PC-3 (cell line): ENCODE measurements around the gene DLG2.

ENCODE experiments used
- CTCF ChIP-seq: fragments of 300-600 bp; sonication (generic); conservative IDR thresholded peaks from 2 replicates; pipeline ENCODE4 v1.5.1; 2017; ENCODE audit warnings: antibody characterized with exemption, low read depth, mild to moderate bottlenecking, low read length
- EZH2phosphoT487 ChIP-seq: fragments of 300-600 bp; sonication (generic); IDR thresholded peaks from 2 replicates; pipeline ENCODE4 v1.6.1; 2018; ENCODE audit warnings: mild to moderate bottlenecking, antibody characterized with exemption, low read length, borderline replicate concordance

GRCh38 chr11:83793310-83793709, 1833.8 kb downstream of the DLG2 start:
- no peak for TF ChIP-seq CTCF
- no peak for TF ChIP-seq EZH2phosphoT487
